Putamen (tissue), 1 donor: ENCODE measurements around the gene NOS3.

ENCODE experiments used
- DNase-seq: peaks from one replicate; pipeline ENCODE4 v3.0.0-alpha.2; 2016; ENCODE audit warnings: low spot score

Gene NOS3

DNA sequence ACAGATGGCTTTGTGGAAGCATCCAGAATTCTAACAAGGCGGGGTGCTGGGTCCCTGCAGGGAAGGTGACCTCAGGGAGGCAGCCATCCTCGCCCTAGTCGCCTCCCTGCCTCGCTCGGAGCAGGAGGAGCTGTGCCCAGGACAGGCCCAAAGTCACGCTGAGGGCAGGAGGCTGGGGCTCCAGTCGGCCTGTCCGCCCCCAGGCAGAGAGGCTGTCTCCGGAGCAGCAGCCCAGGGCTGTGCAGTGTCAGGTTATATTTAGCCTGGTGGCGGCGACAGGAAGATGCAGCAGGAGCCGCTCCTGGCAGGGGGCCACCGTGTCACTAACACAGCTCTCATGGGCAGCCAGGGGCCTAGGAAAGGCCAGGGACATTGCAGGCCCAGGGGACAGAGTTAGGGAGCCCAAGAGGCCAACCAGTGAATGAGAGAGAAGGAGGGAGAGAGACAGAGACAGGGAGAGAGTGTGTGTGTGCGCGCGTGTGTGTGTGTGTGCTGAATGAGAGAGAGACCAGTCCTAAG is 26.2 kb upstream of the NOS3 start:
- no peak for DNase-seq

- DNase-seq: no peak
These were observed 25.5 kb upstream of the NOS3 start for GRCh38 chr7:150965273-150965830.

GRCh38 chr7:150966002-150966401 is 24.8 kb upstream of the NOS3 start:
- DNase-seq: no peak

DNA sequence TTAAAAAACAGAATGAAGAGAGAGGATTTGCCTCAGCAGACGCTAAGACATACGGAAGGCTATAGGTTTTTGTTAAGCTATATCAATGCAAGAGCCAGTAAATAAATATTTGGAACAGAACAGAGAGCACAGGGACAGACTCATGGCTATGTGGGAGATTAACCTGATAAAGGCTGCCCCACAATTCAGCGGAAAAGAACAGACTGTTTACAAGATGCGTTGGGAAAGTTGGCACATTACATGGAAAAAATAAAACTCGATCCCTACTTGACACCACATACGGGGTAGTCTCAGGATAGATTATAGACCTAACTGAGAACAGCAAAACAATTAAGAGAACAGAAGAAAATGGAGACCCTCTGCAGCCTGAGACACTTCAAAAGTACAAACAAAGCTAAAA is 23.5 kb upstream of the NOS3 start:
- no peak for DNase-seq

DNA sequence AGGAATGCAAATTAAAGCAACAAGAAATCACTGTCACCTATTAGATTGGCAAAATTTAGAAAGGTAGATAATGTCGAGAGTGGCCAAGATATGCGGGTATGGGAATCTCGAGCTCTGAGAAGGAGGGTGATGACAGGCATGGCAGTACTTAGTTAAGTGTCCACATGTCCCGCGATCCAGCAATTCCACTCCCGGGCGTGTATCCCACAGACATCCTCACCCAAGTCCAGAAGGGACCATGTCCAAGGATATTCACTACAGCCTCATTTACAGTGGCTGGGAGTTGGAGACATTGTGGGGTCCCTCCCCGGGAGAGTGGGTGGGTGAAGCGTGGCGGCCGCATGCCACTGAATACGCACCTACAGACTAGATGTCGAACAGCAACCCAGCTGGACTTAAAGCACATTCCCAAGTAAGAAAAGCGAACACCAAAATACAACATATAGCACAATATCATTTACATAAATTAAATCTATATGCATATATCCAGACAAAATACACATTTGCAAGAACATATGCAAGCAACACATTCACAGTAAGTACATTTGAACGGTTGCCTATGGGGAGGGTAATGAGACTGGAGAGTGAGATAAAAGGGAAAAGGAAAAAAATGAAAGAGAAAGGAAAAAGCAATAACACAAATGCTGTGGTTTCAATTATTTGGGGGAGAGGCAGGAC is 22.6 kb upstream of the NOS3 start:
- no peak for DNase-seq

DNA sequence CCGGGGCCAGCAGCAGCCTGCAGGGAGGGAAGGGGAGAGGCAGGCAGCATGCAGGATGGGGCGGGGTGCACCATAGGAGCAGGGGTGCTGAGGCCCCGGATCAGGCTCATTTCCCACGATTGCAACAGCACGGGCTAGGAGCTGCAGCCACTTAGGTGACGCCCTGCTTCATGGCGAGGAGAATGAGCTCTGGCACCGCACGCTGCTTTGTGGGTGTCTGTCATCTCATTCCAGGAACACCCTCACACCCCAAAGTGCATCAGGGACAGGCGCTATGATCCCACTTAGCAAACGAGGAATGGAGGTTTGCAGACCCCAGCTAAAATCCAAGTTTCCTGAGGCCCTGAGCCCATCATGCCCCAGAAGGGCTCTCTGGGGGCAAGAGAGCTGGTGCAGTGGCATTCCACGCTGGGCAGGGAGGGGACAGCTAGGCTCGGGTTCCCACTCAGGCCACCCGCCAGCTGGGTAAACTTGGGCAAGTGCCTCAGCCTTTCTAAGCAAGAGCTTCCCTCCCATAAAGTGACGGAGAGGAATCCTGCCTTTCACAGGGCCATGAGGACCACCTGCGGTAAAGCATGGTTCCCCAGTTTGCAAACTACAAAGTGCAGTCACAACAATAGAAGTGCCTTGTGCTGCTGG is 22.0 kb upstream of the NOS3 start:
- DNase-seq: no peak

GRCh38 chr7:150969475-150969874 is 21.3 kb upstream of the NOS3 start:
- DNase-seq: no peak

- DNase-seq: no peak
These were observed 20.4 kb upstream of the NOS3 start for GRCh38 chr7:150970424-150970823.

- DNase-seq: no peak
These were observed 19.4 kb upstream of the NOS3 start for GRCh38 chr7:150971242-150972022.

GRCh38 chr7:150972023-150972468 is 18.8 kb upstream of the NOS3 start:
- peak; percentile 75 for DNase-seq

GRCh38 chr7:150972741-150973140 is 18.1 kb upstream of the NOS3 start:
- DNase-seq: no peak

DNA sequence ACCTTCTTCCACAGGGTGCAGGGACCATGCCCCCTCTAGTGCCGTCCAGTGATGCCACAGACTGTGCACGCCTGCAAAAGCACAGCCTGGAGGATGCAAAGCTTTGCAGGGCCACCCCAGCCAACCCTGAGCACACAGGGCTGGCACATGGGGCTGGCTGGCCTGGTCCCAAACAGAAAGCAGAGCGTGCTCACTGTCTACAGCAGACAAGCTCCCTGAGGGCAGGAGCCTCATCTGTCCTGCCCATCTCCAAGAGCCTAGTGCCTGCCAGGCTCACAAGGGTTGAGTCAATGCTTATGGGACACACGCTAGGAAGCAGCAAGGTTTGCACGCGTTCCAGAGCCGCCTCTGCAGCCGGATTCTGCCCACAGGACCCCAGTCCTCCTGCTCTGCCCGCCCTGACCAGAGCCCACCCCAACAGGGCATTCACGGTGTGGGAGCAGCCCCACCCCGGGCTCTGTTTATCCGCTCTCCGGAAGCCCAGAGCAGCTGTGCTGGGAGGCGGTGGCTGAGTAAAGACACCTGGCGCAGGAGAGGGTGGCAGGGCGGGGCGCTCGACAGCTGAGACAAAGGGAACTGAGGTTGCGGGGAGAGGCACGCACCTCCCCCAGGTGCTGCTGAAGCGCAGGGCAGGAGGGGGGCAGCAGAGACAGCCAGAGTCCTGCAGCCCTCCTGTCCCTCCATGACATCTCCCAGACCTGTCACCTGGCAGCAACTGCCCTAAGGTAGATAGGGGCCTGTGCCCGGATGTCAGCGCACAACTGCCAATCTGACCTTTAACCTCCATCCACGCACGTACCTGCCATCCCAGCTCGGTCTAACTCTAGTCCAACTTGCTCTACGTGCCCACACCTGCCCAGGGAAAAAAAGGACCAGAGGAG is 17.0 kb upstream of the NOS3 start:
- no peak for DNase-seq

- peak; percentile 55 for DNase-seq
These were observed 16.1 kb upstream of the NOS3 start for GRCh38 chr7:150974468-150975391.

DNA sequence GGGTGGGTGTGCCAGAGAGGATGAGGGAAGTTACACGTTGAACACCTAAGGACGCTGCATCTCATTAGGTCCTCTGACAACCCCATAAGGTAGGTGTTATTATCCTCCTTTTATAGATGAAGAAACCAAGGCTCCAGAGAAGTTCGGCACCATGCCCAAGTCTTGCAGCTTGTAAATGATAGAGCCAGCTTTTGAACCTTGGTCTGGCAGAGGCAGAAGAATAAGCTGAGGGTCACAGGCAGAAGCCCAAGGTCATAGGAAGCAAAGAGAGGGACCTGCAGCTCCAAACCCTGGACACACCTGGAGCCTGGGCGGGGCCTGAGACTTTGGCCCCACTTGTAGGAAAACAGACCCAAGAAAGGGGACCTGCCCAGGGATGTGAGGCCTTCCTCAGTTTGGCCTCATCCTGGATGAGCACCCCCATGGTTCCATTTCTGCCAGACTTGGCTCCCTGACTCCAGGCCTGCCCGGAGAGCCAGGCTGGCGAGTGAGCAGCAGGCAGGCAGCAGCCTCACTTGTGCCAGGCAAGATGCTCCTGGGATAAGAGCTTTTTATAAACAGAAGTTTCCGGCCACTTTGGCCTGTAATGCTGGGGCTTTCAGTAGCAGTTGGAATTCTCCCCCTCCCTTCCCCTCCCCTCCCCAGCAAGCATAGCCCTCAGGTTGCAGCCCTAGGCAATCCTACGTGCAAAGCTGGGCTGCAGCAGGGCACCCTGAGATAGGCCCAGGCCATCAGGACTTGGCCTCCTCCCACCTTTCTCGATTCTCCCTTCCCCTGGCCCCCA is 15.1 kb upstream of the NOS3 start:
- DNase-seq: no peak

- DNase-seq: no peak
These were observed 14.1 kb upstream of the NOS3 start for GRCh38 chr7:150976529-150977381.

DNA sequence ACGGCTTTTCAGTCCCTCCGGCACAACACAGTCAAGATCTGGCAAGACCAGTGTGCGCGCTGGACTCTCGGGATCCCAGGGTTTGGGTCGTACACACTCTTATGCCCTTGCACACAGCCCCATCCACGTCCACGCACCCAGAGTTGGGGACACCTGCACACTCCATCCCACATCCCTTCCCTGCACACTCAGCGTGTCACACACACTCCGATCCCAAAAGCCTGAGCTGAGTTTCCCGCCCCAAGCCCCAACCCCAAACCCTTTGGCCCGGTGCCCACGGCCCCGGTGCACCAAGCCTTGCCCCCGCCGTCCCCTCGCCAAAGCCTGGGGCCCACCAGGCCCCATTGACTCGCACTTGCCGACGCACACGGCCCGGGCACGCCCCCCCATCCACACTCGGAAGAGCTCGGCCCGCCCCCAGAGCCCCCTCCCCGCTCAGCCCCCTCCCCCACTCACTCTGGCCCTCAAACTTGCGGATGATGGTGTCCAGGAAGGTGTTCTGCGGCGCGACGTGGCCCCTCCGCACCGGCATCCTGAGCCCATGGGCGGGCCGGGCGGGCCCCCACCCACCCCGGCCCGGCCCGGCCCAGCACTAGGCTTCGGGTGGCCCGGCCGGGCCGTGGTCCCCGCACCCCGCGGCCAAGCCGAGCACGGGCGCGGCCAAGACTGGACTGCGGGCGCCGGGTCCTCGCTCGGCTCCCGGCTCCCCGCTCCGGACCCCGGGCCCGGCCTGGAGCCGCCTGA is 13.3 kb upstream of the NOS3 start:
- DNase-seq: no peak

DNA sequence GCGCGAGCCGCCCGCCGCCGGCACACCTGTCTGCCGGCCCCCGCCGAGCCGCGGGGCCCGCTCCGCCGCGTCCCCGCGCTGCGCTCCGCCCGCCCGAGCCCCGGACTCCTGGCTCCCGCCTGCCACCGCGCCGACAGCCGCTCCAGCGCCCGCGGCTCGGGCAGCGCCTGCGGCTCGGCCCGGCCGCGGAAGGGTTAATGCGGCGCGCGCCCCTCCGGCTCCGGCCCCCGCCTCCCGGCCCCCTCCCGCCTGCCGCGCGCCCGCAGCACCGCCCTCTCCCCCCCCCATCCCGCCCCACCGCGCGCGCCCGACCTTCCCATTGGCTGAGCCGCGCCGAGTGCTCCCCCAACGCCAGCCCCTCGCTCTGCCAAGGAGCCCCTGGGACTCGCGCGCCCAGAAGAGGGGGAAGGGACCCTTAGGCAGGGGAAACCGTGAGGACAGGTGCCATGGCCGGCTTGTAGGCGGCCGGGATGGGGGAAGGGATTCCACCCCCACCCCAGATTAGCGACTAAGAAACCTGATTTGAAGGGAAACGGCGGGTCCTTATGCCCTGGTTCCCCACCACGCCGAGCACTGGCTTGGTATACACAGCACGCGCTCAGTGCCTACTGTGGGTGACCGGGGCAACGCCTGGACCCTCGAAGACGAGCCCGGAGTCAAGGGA is 12.6 kb upstream of the NOS3 start, which contains the start of gene KCNH2:
TSS of gene KCNH2 (minus strand) at position 196 of the 664 bp plus-strand sequence. CDS start 408 bp downstream, outside the sequence.
- peak; percentile 58 for DNase-seq
